ENCODE measurements around the gene EFEMP1. TPM values are rescaled to one million over a fixed set of nuclear protein-coding genes. Genes with fewer than 3 reads are reported as not detected.
A peak's percentile ranks its signal among the peaks of the same experiment; 100 is the strongest.

EFEMP1 gene, protein sequence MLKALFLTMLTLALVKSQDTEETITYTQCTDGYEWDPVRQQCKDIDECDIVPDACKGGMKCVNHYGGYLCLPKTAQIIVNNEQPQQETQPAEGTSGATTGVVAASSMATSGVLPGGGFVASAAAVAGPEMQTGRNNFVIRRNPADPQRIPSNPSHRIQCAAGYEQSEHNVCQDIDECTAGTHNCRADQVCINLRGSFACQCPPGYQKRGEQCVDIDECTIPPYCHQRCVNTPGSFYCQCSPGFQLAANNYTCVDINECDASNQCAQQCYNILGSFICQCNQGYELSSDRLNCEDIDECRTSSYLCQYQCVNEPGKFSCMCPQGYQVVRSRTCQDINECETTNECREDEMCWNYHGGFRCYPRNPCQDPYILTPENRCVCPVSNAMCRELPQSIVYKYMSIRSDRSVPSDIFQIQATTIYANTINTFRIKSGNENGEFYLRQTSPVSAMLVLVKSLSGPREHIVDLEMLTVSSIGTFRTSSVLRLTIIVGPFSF
- total RNA-seq, result 100 to 1,000 TPM; 113 to 253 (median 137) TPM

- peak; percentile 51 to 52 for DNase-seq (ENCODE audit: low spot score in 2 of 2)
- Histone ChIP-seq H3K9me3 (no peaks in the 10 kb centered on the region), H3K27me3 (peaks cover 0 to 32% of the 10 kb centered on the region in 2 donors), H3K36me3 (no peaks in the 10 kb centered on the region), H3K27ac (peak within 1 kb of the TSS in 3 of 4 donors; percentile 1 to 77 (median 65)), H3K4me3 (peak within 1 kb of the TSS; percentile 52 to 91 (median 58)), H3K4me1 (peaks cover 0 to 18% (median 2%) of the 10 kb centered on the region in 4 donors)
- TF ChIP-seq CTCF (IDR thresholded peaks at IDR 0.05) (peak in 1 of 5 experiments; percentile 17), EP300 (IDR thresholded peaks at IDR 0.05) (peak in 1 of 2 donors; percentile 70), POLR2A (IDR thresholded peaks at IDR 0.05) (peak in 1 of 2 donors; percentile 29)
- WGBS, 2 donors, result 2% methylated on average over 58 to 70 of the region's 70 CpGs
These were observed at the start of gene EFEMP1 for GRCh38 chr2:55923091-55923981. EFEMP1 (minus strand) TSS chr2:55923782; CDS start chr2:55922440, 1,342 bp downstream.

DNA sequence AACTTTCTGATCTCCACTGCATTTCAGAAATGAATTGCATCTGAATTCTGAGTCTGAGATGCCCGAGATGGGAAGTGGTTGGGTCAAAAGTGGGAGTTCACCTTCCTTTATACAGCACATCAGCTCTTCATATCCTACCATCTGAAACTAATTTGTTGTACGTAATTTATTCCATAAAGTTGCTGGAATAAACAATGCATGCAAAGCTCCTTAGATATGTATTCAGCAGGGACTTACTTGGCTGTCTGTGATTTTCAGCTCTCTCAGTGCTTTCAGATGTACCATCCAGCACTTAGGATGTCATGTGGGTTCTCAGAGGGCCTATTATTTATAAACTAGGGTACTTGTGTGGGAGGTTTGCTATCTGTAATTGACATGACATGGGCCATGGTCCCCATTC is 46.9 kb upstream of the EFEMP1 start:
- Histone ChIP-seq H3K27me3 (no peaks in the 10 kb centered on the region), H3K4me3 (no peak overlapping the region), H3K27ac (no peak overlapping the region), H3K4me1 (peaks cover 0 to 10% (median 4%) of the 10 kb centered on the region in 4 donors), H3K36me3 (no peaks in the 10 kb centered on the region), H3K9me3 (no peaks in the 10 kb centered on the region)
- no peak for TF ChIP-seq EP300 (IDR thresholded peaks at IDR 0.05)
- 65 to 69% methylated on average over 2 of the region's 2 CpGs for WGBS, 2 donors
- no peak for DNase-seq (ENCODE audit: low spot score in 2 of 2)

DNA sequence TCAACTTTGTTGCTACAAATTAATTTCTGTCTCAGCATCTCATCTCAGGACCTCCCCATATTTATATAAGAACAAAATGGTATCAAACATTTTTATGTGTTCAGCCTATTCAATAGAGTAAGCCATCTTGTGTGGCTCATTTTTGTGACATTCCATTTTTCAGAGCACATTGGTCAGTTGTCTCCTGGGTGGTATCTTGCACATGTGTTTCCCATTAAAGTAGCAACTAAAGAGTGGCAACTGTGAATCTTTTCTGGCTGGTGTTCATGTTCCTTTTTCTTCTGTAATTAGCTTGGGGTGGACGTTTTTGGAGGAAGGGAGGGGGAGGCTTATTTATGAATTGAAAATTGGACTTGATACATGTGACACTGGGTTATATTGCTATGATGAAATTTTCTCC is 45.4 kb upstream of the EFEMP1 start:
- no peaks in the 10 kb centered on the region for H3K27me3 ChIP-seq
- no peak overlapping the region for H3K4me3 ChIP-seq
- H3K9me3 ChIP-seq, result no peaks in the 10 kb centered on the region
- H3K36me3 ChIP-seq, result no peaks in the 10 kb centered on the region
- DNase-seq (ENCODE audit: low spot score in 2 of 2), result no peak
- WGBS, 2 donors, result 3 to 5% methylated on average over 1 of the region's 1 CpG
- no peak for TF ChIP-seq EP300 (IDR thresholded peaks at IDR 0.05)
- TF ChIP-seq POLR2A (IDR thresholded peaks at IDR 0.05), result no peak
- TF ChIP-seq CTCF (IDR thresholded peaks at IDR 0.05), result no peak
- no peak overlapping the region for H3K27ac ChIP-seq
- peaks cover 0 to 10% (median 4%) of the 10 kb centered on the region in 4 donors for H3K4me1 ChIP-seq

GRCh38 chr2:55966401-55967118 is 43.0 kb upstream of the EFEMP1 start:
- DNase-seq (ENCODE audit: low spot score in 2 of 2), result peak in 1 of 2 donors; percentile 28
- 39 to 52% methylated on average over 6 of the region's 6 CpGs for WGBS, 2 donors
- Histone ChIP-seq H3K27ac (peak overlapping the region in 1 of 4 donors; percentile 52), H3K36me3 (no peaks in the 10 kb centered on the region), H3K9me3 (no peaks in the 10 kb centered on the region), H3K27me3 (no peaks in the 10 kb centered on the region), H3K4me3 (no peak overlapping the region), H3K4me1 (peaks cover 0 to 10% (median 4%) of the 10 kb centered on the region in 4 donors)
- TF ChIP-seq CTCF (IDR thresholded peaks at IDR 0.05) (no peak), EP300 (IDR thresholded peaks at IDR 0.05) (no peak), POLR2A (IDR thresholded peaks at IDR 0.05) (no peak)

DNA sequence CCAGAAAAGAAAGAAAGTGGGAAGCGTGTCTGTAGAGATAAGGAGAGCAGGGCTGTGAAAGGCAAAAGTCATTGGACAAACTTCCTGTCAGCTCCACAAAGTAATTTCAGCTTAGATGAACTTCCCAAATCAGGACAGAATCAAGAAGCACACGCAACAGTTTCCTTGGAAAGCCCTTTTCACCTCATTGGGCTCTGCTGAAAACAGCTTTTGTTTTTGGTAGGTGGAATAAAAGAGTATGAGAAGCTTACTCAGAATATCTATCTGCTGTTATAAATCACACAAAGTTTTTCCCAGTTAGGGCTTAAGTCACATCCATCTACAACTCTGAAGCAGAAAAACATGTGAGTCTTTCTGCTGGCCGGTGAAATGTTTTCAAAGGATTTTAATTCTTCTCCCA is 42.4 kb upstream of the EFEMP1 start:
- TF ChIP-seq CTCF (IDR thresholded peaks at IDR 0.05) (no peak), POLR2A (IDR thresholded peaks at IDR 0.05) (no peak), EP300 (IDR thresholded peaks at IDR 0.05) (peak in 1 of 2 donors; percentile 5)
- H3K4me1 ChIP-seq, result peaks cover 0 to 10% (median 4%) of the 10 kb centered on the region in 4 donors
- H3K4me3 ChIP-seq, result no peak overlapping the region
- DNase-seq (ENCODE audit: low spot score in 2 of 2), result no peak
- peak overlapping the region in 2 of 4 donors; percentile 52 to 63 for H3K27ac ChIP-seq
- no peaks in the 10 kb centered on the region for H3K9me3 ChIP-seq
- H3K27me3 ChIP-seq, result no peaks in the 10 kb centered on the region
- H3K36me3 ChIP-seq, result no peaks in the 10 kb centered on the region
- WGBS, 2 donors, result 28 to 32% methylated on average over 3 of the region's 3 CpGs

All from tibial nerve (tissue), 4 donors.